SK-N-MC (cell line): ENCODE data around the gene EPHA8.

Experiments used
- DNase-seq: peaks from one replicate; pipeline ENCODE4 v3.0.0-alpha.2; 2011; ENCODE audit warnings: low read depth, low spot score
- H3K27ac ChIP-seq: fragments of 200-600 bp; sonication (generic); 2 replicates; pipeline ENCODE4 v1.5.1; 2016; ENCODE audit warnings: mixed run types
- H3K36me3 ChIP-seq: fragments of 200-600 bp; sonication (generic); 2 replicates; pipeline ENCODE4 v1.6.1; 2017; ENCODE audit warnings: antibody characterized with exemption, low read length, mixed read lengths; ENCODE audit not compliant: insufficient read depth
- H3K4me3 ChIP-seq: fragments of 200-600 bp; sonication (generic); 2 replicates; pipeline ENCODE4 v1.5.1; 2016
- H3K9ac ChIP-seq: fragments of 200-600 bp; sonication (generic); 2 replicates; pipeline ENCODE4 v1.8.0; 2017; ENCODE audit warnings: mixed run types, mixed read lengths; ENCODE audit not compliant: insufficient read length
- H3K9me3 ChIP-seq: fragments of 200-600 bp; sonication (generic); 2 replicates; pipeline ENCODE4 v1.6.1; 2017; ENCODE audit warnings: low read depth, mild to moderate bottlenecking, antibody characterized with exemption, low read length, moderate library complexity, mixed read lengths
- EZH2 ChIP-seq: fragments of 200-600 bp; sonication (generic); IDR thresholded peaks from one replicate; pipeline ENCODE4 v1.6.1; 2017; ENCODE audit warnings: antibody characterized with exemption
- FOXP2 ChIP-seq: optimal IDR thresholded peaks from 2 replicates; pipeline ENCODE3; 2011; ENCODE audit warnings: mild to moderate bottlenecking, moderate library complexity; ENCODE audit not compliant: insufficient read depth; ENCODE audit errors: extremely low read length, control extremely low read depth
- POLR2AphosphoS5 ChIP-seq: IDR thresholded peaks from 2 replicates; pipeline ENCODE4 v1.6.1; 2012; ENCODE audit warnings: mild to moderate bottlenecking, low read depth, low read length, borderline replicate concordance

EPHA8 gene

DNA sequence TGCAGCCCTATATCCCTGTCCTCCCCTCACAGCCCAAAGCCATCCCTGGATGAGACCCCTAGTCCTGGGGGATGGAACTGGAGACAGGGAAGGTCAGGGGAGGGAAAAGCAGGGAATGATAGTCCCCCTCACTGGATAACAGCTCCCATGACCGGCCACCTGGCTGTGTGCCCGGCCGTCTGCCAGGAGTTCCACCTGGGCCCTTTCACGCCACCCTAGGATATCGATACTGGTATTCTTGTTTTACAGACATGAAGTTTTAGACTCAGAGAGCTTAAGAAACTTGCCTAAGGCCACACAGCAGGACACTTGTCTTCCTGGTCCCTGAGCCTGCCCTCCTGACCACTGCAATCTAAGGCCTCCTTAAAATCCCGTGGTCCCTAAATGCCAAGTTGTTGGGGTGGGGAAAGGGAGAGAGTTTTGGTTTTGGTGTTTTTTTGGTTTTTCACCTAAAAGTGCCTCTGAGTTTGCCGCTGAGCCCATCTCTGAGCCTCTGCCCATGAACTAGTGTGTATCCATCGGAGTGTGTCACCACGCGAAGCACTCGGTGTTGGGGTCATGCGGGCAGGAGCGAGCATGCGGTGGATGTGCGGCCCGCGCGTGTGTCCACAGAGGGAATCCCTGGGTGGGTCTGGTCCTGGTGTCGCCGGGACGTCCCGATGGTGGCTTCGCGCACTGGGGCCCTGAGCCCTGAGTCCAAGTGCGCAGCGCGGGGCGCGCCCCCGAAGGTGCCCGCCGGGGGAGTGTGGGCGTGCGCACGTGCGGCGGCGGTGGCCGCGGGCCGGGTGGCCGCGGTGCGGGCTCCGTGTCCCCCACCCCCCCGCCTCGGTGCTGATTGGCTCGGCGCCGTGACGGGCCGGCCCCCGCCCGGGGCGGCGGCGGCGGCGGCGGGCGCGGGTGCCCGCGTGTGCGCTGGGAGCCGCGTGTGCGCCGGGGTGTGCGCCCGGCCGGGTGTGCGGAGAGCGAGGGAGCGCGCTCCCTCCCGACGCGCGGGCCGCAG, at the start of gene EPHA8:
TSS of gene EPHA8 (plus strand) at position 906 of the 1,000 bp plus-strand sequence. CDS start 147 bp downstream, outside the sequence.
- TF ChIP-seq POLR2AphosphoS5 = no peak
- TF ChIP-seq EZH2 = peak; percentile 80
- no peaks in the 10 kb centered on the region for H3K9me3 ChIP-seq
- H3K4me3 ChIP-seq = no peak within 1 kb of the TSS
- no peak within 1 kb of the TSS for H3K9ac ChIP-seq
- H3K27ac ChIP-seq = no peak within 1 kb of the TSS
- no peak for DNase-seq
- H3K36me3 ChIP-seq = no peaks in the 10 kb centered on the region

DNA sequence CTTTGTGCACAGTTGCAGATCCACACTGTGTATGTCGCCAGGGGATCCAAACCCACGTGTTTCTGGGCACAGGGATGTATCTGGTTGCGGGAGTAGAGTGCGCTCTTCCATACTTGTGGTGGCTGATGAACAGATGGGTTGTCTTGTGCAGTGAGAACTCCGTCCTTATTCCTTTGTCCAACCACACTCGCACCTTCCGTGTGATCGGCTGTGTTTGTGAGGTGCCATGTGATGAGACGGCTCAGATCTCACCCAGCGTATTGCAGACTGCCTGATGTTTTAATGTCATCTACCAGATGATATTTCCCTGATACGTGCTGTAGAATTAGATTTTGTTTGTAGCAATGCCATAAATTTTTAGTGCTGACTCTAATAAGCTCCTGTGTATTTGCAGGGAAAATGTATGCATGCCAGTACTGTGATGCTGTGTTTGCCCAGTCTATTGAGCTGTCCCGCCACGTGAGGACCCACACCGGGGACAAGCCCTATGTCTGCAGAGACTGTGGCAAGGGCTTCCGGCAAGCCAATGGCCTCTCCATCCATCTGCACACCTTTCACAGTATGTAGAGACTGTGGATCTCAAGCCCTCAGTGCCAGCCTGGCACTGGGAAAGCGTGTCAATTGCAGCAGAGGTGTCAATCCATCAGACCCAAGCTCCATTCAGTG, 46.2 kb upstream of the EPHA8 start:
- no peak overlapping the region for H3K27ac ChIP-seq
- H3K4me3 ChIP-seq = no peak overlapping the region
- no peak for DNase-seq
- H3K9ac ChIP-seq = no peak overlapping the region
- H3K9me3 ChIP-seq = no peaks in the 10 kb centered on the region
- TF ChIP-seq FOXP2 = no peak
- TF ChIP-seq POLR2AphosphoS5 = no peak
- H3K36me3 ChIP-seq = peaks cover 76% of the 10 kb centered on the region

DNA sequence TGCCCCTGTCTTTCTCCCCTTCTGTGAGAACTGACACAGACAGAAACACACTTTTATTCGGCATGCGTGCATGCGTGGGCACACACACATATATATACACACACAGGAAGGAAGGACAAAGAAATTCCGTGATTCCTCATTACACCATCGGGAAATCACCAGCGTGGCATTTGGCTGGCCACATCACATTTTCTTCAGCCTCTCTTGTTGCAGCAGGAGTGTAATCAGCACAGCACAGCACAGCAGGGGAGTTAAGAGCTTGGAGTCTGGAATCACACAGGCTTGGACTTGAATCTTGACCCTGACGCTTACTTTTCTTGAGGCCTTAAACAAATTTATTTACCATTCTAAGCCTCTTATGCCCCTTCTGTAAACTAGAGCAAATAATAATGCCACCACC, 45.3 kb upstream of the EPHA8 start:
- H3K9me3 ChIP-seq = no peaks in the 10 kb centered on the region
- no peak overlapping the region for H3K27ac ChIP-seq
- DNase-seq = no peak
- H3K4me3 ChIP-seq = no peak overlapping the region
- TF ChIP-seq FOXP2 = no peak
- no peak for TF ChIP-seq EZH2
- no peak for TF ChIP-seq POLR2AphosphoS5
- H3K36me3 ChIP-seq = peaks cover 71% of the 10 kb centered on the region
- no peak overlapping the region for H3K9ac ChIP-seq

DNA sequence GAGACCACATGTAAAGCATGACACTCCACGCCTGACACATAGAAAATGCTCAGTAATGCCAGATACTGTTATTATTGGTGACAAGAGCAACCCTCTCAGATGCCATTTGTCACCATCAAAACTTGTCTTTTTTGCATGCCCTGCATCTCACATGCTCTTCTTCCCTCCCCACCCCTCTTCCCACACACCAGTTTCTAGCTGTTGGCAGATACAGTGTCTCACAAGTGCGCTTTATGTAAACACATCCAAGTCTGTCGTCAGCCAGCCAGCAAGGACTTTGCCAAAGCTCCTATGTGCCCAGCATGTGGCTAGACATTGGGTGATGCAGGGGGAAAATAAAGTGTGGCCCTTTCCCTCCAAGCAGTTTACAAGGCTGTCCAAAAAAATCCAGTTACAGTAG, 44.9 kb upstream of the EPHA8 start:
- TF ChIP-seq FOXP2 (no peak), POLR2AphosphoS5 (no peak), EZH2 (no peak)
- H3K27ac ChIP-seq = no peak overlapping the region
- no peak overlapping the region for H3K4me3 ChIP-seq
- H3K9me3 ChIP-seq = no peaks in the 10 kb centered on the region
- peaks cover 69% of the 10 kb centered on the region for H3K36me3 ChIP-seq
- DNase-seq = no peak
- H3K9ac ChIP-seq = no peak overlapping the region

DNA sequence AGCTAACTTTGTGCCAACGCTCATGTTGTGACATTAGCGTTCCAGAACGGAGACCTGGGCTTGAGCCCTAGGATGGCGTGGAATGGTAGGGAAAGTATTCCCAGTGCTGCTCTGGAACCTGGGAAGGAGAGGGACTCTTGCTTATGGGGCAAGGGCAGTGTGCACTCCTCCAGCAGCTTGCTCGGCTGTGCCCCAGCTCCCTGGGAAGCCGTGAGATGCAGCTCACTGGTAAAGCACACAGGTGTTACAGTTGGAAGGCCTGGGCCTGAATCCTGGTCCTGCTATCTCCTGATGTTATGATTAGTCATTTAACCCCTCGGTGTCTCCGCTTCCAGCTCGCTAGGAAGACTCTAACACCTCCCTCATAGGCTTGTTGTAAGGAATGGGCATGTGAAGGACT, 42.4 kb upstream of the EPHA8 start:
- no peak for TF ChIP-seq FOXP2
- TF ChIP-seq POLR2AphosphoS5 = no peak
- no peak for TF ChIP-seq EZH2
- no peak for DNase-seq
- Histone ChIP-seq H3K4me3 (no peak overlapping the region), H3K27ac (no peak overlapping the region), H3K9ac (no peak overlapping the region), H3K9me3 (no peaks in the 10 kb centered on the region), H3K36me3 (peaks cover 65% of the 10 kb centered on the region)

DNA sequence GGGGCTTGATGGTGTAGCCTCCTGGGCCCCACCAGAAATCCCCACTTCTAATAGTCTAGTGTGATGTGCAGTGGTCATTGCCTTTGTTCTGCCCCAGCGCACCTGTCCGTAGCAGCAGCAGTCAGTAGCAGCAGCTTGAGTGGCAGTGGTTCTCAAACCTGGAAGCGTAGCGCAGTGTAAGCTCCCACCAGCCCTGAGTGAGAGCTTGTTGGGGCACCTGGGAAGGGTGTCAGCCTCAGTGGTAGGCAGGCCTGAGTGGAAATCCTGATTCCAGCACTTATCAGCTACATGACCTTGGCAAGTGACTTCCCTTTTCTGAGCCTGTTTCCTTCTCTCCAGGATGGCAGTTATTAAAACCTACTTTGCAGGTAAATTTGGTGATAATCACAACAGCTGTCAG, 41.6 kb upstream of the EPHA8 start:
- TF ChIP-seq POLR2AphosphoS5 = no peak
- TF ChIP-seq FOXP2 = no peak
- no peak for TF ChIP-seq EZH2
- peaks cover 70% of the 10 kb centered on the region for H3K36me3 ChIP-seq
- no peak overlapping the region for H3K4me3 ChIP-seq
- no peak overlapping the region for H3K9ac ChIP-seq
- no peak overlapping the region for H3K27ac ChIP-seq
- no peaks in the 10 kb centered on the region for H3K9me3 ChIP-seq
- DNase-seq = no peak

DNA sequence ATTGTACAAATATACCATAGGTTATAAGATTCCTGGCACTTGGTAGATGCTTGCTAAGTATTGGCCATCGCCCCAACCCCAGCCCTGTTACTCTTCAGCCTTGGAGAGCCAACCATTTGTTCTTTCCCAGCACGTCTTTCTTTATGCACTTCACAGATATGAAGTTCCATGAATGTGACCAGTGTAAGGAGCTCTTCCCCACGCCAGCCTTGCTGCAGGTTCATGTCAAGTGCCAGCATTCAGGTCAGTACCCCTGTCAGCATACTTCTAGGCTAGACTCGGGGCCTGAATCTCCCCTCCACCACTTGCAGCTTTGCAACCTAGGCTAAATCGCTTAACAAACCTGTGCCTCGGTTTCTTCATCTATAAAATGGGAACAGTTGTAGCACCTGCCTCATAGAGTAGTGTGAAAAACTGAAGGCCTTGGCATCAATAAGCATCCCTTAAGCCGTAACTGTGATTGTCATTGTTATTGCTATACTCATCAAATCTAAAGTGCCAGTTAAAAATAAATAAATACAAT, 41.0 kb upstream of the EPHA8 start:
- Histone ChIP-seq H3K9ac (no peak overlapping the region), H3K36me3 (peaks cover 65% of the 10 kb centered on the region), H3K27ac (no peak overlapping the region), H3K9me3 (no peaks in the 10 kb centered on the region), H3K4me3 (no peak overlapping the region)
- no peak for TF ChIP-seq FOXP2
- TF ChIP-seq EZH2 = no peak
- no peak for TF ChIP-seq POLR2AphosphoS5
- no peak for DNase-seq

DNA sequence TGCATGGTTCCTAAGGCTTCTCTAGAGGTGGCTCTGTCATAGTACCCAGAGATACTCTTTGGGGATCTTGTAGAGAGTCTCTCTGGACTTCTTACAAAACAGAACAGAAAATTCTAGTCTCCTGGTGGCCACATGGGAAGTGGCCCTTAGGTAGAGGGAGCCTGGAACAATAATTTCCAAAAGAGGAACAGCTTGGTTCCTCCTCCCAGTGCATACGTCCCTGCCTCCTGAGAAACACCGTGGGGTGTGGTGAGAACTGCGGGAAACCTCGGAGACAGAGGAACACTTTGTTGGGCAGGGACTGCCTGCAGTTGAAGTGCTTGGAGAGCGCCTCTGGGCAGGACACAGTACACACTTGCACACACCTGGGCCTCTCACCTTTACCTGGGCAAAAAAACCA, 38.8 kb upstream of the EPHA8 start:
- no peak for DNase-seq
- no peak overlapping the region for H3K9ac ChIP-seq
- no peak for TF ChIP-seq FOXP2
- TF ChIP-seq EZH2 = no peak
- no peak for TF ChIP-seq POLR2AphosphoS5
- peaks cover 44% of the 10 kb centered on the region for H3K36me3 ChIP-seq
- H3K27ac ChIP-seq = no peak overlapping the region
- no peak overlapping the region for H3K4me3 ChIP-seq
- H3K9me3 ChIP-seq = no peaks in the 10 kb centered on the region

DNA sequence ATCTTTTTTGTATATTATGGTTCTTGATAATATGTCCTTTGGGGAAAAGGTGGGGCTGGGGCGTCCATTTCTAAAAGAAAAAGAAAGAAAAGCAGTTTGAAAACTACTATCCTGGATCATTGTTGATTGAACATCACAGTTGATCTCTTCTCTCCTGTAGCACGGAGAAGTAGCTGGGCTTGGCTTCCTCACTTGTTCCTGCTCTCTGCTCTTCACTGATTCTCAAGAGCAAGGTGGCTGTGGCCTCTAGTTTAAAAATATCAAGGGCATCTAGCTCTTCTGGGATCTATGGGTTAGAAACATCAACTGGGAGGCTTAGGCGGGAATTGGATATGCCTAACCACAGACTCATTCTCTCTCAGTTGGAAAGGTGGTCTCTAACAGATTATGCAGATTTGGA, 38.1 kb upstream of the EPHA8 start:
- Histone ChIP-seq H3K27ac (no peak overlapping the region), H3K9me3 (no peaks in the 10 kb centered on the region), H3K36me3 (peaks cover 37% of the 10 kb centered on the region), H3K9ac (no peak overlapping the region), H3K4me3 (no peak overlapping the region)
- DNase-seq = no peak
- no peak for TF ChIP-seq EZH2
- no peak for TF ChIP-seq POLR2AphosphoS5
- no peak for TF ChIP-seq FOXP2
